ENCODE data around the gene SVBP.

GRCh38 chr1:42834803-42835202 is 17.6 kb upstream of the SVBP start:
- TF ChIP-seq EZH2 (IDR thresholded peaks at IDR 0.05; ENCODE audit: insufficient read depth, poor library complexity, severe bottlenecking) (no peak), EZH2phosphoT487 (IDR thresholded peaks at IDR 0.05; ENCODE audit: insufficient read depth, low read depth) (no peak)
